HEK293 (cell line): ENCODE measurements around the gene PTPRN2.

Source experiments
- CTCF ChIA-PET: fragments of 350-600 bp; formaldehyde crosslinking; extraction: SDS; loops from one replicate; lab custom pipeline; 2021; ENCODE audit warnings: antibody characterized with exemption; lab: Yijun Ruan, JAX
- POLR2A ChIA-PET: fragments of 300-600 bp; formaldehyde crosslinking; extraction: SDS; loops from one replicate; lab custom pipeline; 2020; ENCODE audit warnings: antibody characterized with exemption, inconsistent platforms; lab: Yijun Ruan, JAX
- H3K27ac ChIP-seq: fragments of 200-500 bp; sonication (Bioruptor generic); 2 replicates; pipeline ENCODE4 v1.5.1; 2014; ENCODE audit warnings: low read depth, low read length, control low read depth, inconsistent platforms; ENCODE audit errors: extremely low read depth
- H3K36me3 ChIP-seq, 2 experiments: fragments of 200-500 bp in 1 of 2; sonication (Bioruptor generic) in 1 of 2; 1 replicate in 1 of 2; 2 replicates in 1 of 2; pipeline ENCODE4 v1.5.1; 2014 to 2017; ENCODE audit warnings: inconsistent platforms in 2 of 2, low read length in 2 of 2; ENCODE audit not compliant: control insufficient read depth in 2 of 2, insufficient read depth in 1 of 2
- H3K4me1 ChIP-seq: fragments of 200-500 bp; sonication (Bioruptor generic); 2 replicates; pipeline ENCODE4 v1.5.1; 2014; ENCODE audit warnings: mild to moderate bottlenecking, low read length, inconsistent platforms; ENCODE audit not compliant: control insufficient read depth, insufficient read depth
- H3K4me3 ChIP-seq: 2 replicates; pipeline ENCODE4 v1.5.1; 2011; ENCODE audit warnings: low read depth, mild to moderate bottlenecking, control low read depth, low read length, moderate library complexity
- H3K9me3 ChIP-seq: fragments of 200-500 bp; sonication (Bioruptor generic); 2 replicates; pipeline ENCODE4 v1.5.1; 2014; ENCODE audit warnings: low read depth, low read length, inconsistent platforms; ENCODE audit not compliant: control insufficient read depth, insufficient read depth
- BCL11A ChIP-seq: fragments of 450-650 bp; formaldehyde crosslinking; IDR thresholded peaks from 2 replicates; pipeline ENCODE4 v1.5.1; 2016; ENCODE audit warnings: low read depth, missing biosample characterization, missing genetic modification characterization
- KLF10 ChIP-seq: fragments of 450-650 bp; IDR thresholded peaks from 2 replicates; pipeline ENCODE4 v1.5.1; 2018; ENCODE audit warnings: missing biosample characterization, mild to moderate bottlenecking, missing genetic modification characterization
- PRDM10 ChIP-seq: fragments of 450-650 bp; formaldehyde crosslinking; IDR thresholded peaks from 2 replicates; pipeline ENCODE4 v1.5.1; 2016; ENCODE audit warnings: missing biosample characterization, missing genetic modification characterization
- ZIC2 ChIP-seq: fragments of 450-650 bp; formaldehyde crosslinking; IDR thresholded peaks from 2 replicates; pipeline ENCODE4 v1.5.1; 2016; ENCODE audit warnings: missing biosample characterization, missing genetic modification characterization
- ZNF146 ChIP-seq: fragments of 450-650 bp; formaldehyde crosslinking; IDR thresholded peaks from 2 replicates; pipeline ENCODE4 v1.5.1; 2016; ENCODE audit warnings: missing biosample characterization, missing genetic modification characterization
- ZNF148 ChIP-seq: fragments of 450-650 bp; formaldehyde crosslinking; IDR thresholded peaks from 2 replicates; pipeline ENCODE4 v1.5.0; 2017; ENCODE audit warnings: missing biosample characterization, missing genetic modification characterization, borderline replicate concordance
- ZNF280D ChIP-seq: fragments of 450-650 bp; formaldehyde crosslinking; IDR thresholded peaks from 2 replicates; pipeline ENCODE4 v1.5.1; 2016; ENCODE audit warnings: missing biosample characterization, missing genetic modification characterization
- ZNF416 ChIP-seq: fragments of 450-650 bp; formaldehyde crosslinking; IDR thresholded peaks from 2 replicates; pipeline ENCODE4 v1.5.1; 2016; ENCODE audit warnings: missing biosample characterization, missing genetic modification characterization
- ZNF830 ChIP-seq: fragments of 450-650 bp; IDR thresholded peaks from 2 replicates; pipeline ENCODE4 v1.5.0; 2018; ENCODE audit warnings: missing biosample characterization, missing genetic modification characterization, low read depth, mild to moderate bottlenecking, moderate library complexity
- ZSCAN5A ChIP-seq: fragments of 450-650 bp; formaldehyde crosslinking; IDR thresholded peaks from 2 replicates; pipeline ENCODE4 v1.5.1; 2016; ENCODE audit warnings: missing biosample characterization, missing genetic modification characterization

Gene PTPRN2

GRCh38 chr7:157996359-157997079 is 591.1 kb downstream of the PTPRN2 start:
- H3K27ac ChIP-seq = no peak overlapping the region
- CTCF ChIA-PET = interaction anchor here (0.6 kb wide), 1 partner anchor 204 kb away, joined by 3 read pairs; no protein-coding TSS in a partner anchor
- H3K9me3 ChIP-seq = no peaks in the 10 kb centered on the region
- no peaks in the 10 kb centered on the region for H3K36me3 ChIP-seq
- POLR2A ChIA-PET = no interaction called here
- H3K4me3 ChIP-seq = no peak overlapping the region
- no peaks in the 10 kb centered on the region for H3K4me1 ChIP-seq
- TF ChIP-seq ZIC2 (tag by site-specific recombination) = 0 out of 2 replicates have a peak, but pooled peaks have one; percentile 10
- no peak for TF ChIP-seq ZNF830 (tag by site-specific recombination)

- H3K4me3 ChIP-seq = no peak overlapping the region
- TF ChIP-seq ZNF416 (tag by site-specific recombination) (no peak), ZNF146 (tag by site-specific recombination) (peak; percentile 99), ZSCAN5A (tag by site-specific recombination) (no peak), ZNF148 (tag by site-specific recombination) (no peak), PRDM10 (no peak), ZNF280D (tag by site-specific recombination) (0 out of 2 replicates have a peak, but pooled peaks have one; percentile 14), BCL11A (no peak), KLF10 (tag by site-specific recombination) (no peak)
- CTCF ChIA-PET = no interaction called here
- no peaks in the 10 kb centered on the region for H3K9me3 ChIP-seq
- no peak overlapping the region for H3K27ac ChIP-seq
- no peaks in the 10 kb centered on the region for H3K36me3 ChIP-seq
- POLR2A ChIA-PET = no interaction called here
- no peaks in the 10 kb centered on the region for H3K4me1 ChIP-seq
Observed at GRCh38 chr7:157995815-157996214, 591.8 kb downstream of the PTPRN2 start.
